GM21723 (cell line): ENCODE data around the gene SMDT1.
"Not testable (repeated sequence)": the region's sequence is repeated elsewhere in the genome, so short reads cannot be mapped to it uniquely, and the experiment has no call there.

Experiments used
- ATAC-seq: cut with Tn5 transposase; IDR thresholded peaks from one replicate; pipeline ENCODE4 v1.9.1; 2021; ENCODE audit warnings: mild to moderate bottlenecking, moderate library complexity; ENCODE audit not compliant: unreplicated experiment

The SMDT1 gene

DNA sequence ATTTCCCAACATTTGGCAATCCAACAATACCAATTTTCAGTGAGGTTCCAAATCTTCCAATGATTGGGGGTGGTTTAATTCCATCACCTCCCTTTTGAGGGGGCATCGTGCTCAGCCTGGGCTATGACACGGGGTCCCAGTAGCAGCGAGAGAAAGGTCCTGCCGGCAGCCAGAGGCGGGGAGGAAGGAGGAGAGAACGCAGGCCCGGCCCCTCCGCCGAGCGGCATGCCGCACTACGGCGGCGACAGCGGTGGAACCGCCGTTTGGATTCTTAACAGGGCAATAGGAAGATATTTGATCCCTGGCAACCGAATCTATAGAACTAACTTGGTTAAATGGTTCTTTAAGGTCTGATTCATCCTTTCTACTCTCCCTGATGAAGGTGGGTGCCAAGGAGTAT lies 29.3 kb downstream of the SMDT1 start:
- ATAC-seq = no peak

DNA sequence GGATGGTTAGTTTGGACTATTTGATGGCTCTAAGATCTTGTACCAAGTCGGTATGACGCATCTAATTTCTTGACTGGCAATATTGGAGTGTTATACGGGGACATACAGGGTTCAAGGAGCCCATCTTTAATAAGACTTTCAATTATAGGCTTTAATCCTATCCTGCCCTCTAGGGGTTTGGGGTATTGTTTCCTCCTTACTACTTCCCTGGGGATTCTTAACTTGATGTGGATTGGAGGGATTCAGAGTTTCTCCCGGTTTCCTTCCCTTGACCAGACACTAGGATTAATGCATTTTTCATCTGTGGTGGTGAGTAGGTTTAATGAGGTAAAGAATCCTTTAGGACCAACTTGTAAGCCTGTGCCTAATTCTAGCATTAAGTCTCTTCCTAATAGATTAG lies 32.3 kb downstream of the SMDT1 start:
- no peak for ATAC-seq

DNA sequence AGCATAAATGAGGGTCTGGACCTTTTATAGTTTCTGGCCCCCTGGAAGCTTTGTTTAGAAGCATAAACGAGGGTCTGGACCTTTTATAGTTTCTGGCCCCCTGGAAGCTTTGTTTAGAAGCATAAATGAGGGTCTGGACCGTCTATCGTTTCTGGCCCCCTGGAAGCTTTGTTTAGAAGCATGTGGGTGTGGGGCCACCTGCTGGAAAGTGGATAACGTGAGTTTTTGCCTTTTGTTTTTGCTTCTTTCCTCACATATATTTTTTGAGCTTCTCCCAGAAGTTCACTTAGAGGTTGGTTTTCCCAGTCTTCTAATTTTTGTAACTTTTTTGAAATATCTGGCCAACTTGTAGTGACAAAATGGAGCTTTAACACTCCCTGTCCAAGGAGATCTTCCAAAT lies 33.3 kb downstream of the SMDT1 start:
- not testable (repeated sequence) for ATAC-seq

DNA sequence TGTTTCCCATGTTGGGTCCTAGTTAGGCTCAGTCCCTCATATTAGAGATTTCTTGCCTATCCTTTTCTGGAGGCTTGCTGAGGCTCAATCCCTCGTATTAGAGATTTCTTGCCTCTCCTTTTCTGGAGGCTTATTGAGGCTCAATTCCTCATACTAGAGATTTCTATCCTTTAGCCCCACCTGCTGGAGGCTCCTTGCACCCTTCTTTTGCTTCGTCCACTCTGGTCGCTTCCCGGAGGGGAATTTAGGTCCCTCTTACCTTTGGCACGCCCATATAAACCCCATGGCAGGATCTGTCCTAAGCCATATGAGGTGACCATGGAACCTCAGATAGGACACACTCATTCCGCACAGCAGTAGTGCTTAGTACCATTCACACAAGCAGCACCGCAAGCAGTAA lies 35.2 kb downstream of the SMDT1 start:
- no peak for ATAC-seq

DNA sequence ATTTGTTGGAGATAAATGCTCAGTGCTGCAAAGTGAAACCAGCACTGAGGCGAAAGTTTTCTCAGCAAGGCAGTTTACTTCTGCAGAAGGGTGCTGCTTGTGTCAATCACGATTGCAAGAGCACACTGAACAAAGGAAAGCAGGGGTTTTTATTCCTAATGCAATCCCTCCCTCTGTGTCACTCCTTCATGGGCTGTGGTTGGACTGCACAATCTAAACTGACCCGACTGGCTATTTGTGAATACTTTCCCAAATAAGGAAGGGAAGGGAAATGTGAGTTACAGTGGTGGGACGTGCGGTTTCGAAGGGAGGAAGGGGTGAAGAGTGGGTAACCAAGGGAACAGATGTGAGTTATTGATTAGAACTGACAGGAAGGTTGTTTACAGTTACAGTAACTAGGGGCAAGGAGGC lies 35.9 kb downstream of the SMDT1 start:
- not testable (repeated sequence) for ATAC-seq

DNA sequence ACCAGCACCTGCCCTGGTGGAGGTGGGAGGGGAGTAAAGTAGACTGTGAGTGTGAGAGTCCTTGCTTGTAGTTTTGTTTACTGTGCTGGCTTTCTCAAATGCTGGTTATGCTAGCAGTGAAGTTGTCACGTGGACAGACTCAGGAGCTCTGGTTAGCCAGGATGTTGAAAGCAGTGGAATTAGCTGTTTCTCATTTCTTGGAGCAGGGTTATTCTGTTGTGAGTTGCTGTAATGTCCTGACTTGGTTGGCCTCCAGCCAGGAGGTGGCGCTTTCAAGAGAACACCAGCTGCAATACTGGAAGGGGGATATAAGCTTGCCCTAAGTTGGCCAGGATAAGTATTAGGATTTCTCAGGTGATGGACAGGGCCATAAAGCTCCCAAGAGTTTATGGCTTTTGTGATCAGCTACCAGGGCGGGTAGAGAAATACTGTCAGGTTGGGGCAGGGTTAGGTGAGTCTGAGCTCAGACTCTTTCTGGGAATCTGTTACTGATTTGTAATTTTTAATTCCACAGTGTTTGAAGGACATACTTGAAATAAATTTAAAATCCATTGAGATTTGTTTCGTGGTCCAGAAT lies 37.4 kb downstream of the SMDT1 start:
- no peak for ATAC-seq

DNA sequence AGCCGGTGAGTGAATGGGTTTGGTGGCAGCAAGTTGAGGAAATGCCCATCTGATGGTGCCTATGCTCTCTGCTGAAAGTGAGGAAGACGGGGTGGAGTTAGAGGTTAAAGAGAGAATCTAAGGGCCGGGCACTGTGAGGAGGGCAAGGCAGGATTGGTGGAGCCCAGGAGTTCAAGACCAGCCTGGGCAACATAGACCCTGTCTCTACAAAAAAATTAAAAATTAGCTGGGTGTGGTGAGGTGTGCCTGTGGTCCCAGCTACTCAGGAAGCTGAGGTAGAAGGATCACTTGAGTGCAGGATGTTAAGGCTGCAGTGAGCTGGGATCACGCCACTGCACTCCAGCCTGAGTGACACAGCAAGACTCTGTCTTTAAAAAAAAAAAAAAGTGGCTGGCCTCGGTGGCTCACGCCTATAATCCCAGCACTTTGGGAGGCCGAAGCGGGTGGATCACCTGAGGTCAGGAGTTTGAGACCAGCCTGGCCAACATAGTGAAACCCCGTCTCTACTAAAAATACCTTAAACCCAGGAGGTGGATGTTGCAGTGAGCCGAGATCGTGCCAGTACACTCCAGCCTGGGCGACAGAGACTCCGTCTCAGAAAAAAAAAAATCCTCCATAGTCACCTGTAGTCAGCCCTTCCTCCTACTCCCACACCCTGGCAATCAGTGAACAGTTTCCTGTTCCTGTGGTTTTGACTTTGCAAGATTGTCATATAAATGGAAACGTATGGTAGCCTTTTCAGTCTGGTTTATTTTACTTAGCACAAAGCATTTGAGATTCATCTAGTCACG lies 40.9 kb downstream of the SMDT1 start:
- ATAC-seq = not testable (repeated sequence)

DNA sequence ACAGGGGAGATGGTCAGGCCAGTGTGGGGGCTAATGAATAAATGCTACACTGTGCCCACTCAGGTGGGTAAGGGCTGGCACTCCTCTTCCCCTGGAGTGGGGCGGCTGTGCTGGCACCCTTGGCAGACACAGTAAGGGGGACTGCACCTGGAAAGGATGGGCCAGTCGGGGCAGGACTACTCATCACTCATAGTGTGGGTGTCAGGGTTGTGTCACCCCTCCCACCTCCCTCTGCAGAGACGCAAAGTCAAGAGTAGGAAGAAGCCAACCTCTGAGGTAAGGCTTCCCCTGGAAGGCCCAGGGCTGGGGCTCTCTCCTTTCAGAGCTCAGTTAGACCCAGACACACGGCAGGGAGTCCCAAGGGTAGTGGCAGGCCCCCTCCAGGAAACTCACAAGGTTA lies 44.0 kb downstream of the SMDT1 start:
- not testable (repeated sequence) for ATAC-seq

DNA sequence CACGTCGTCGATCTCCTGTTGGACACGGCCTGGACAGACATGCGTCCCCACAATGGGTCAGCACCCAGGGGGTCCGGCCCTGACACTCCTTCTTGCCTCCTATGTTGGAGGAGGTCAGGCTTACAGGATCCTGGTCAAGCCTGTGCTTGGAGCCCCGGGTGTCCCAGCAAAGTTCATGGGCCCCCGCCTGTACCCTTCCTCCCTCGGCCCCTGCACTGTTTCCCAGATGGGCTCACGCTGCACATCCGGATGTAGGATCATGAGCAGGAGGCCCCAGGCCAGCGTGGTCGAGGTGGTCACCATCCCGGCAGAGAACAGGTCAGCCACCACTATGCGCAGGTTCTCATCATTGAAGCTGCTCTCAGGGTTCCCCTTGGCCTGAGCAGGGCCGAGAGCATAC lies 48.1 kb downstream of the SMDT1 start:
- no peak for ATAC-seq

DNA sequence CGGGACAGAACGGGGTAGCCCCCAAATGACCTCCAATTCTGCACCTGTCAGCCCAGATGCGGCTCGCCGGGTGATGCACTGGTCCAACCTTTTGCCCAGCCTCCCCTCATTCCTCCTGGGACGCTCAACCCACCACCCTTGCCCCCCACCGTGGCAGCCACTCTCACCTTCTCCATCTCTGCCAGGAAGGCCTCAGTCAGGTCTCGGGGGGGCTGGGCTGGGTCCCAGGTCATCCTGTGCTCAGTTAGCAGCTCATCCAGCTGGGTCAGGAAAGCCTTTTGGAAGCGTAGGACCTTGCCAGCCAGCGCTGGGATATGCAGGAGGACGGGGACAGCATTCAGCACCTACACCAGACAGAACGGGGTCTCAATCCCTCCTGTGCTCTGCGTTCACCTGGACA lies 48.5 kb downstream of the SMDT1 start:
- ATAC-seq = not testable (repeated sequence)

DNA sequence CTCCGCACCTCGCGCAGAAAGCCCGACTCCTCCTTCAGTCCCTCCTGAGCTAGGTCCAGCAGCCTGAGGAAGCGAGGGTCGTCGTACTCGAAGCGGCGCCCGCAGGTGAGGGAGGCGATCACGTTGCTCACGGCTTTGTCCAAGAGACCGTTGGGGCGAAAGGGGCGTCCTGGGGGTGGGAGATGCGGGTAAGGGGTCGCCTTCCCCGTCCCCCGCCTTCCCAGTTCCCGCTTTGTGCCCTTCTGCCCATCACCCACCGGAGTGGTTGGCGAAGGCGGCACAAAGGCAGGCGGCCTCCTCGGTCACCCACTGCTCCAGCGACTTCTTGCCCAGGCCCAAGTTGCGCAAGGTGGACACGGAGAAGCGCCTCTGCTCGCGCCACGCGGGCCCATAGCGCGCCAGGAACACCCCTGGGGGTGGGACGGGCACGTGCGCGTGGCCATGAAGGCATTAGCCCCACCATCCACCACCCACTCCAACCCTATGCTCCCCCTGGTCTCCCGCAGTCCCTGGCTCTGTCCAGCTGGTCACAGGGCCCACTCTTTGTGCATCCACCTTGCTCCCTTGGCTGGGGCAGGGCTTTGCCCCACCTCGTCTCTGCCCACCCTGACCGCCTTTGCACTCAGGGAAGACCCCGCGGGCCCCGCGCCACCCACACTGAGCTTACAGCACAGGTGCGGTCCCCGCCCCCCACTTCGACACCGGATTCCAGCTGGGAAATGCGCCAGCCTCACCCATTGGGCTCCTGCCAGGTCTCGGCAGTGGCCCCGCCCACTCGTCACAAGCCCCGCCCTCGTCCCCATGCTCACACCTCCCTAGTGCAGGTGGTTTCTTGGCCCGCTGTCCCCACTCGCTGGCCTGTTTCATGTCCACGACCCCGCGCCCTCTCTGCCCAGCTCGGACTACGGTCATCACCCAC lies 49.5 kb downstream of the SMDT1 start:
- ATAC-seq = not testable (repeated sequence)

DNA sequence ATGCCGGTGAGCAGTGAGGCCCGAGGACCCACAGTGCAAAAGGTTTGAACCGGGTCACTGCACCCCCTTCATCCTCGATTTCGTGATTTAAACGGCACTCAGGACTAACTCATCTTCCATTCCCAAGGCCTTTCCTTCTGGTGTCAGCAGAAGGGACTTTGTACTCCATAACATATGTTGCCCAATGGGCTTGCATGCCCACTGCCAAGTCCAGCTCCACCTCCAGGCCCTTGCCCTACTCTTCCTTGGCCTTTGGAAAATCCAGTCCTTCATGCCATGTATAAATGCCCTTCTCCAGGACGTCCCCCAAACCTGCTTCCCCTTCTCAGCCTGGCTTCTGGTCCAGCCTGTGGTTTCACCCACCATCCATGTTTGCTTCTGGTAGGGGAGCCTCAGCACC lies 50.7 kb downstream of the SMDT1 start:
- ATAC-seq = not testable (repeated sequence)

DNA sequence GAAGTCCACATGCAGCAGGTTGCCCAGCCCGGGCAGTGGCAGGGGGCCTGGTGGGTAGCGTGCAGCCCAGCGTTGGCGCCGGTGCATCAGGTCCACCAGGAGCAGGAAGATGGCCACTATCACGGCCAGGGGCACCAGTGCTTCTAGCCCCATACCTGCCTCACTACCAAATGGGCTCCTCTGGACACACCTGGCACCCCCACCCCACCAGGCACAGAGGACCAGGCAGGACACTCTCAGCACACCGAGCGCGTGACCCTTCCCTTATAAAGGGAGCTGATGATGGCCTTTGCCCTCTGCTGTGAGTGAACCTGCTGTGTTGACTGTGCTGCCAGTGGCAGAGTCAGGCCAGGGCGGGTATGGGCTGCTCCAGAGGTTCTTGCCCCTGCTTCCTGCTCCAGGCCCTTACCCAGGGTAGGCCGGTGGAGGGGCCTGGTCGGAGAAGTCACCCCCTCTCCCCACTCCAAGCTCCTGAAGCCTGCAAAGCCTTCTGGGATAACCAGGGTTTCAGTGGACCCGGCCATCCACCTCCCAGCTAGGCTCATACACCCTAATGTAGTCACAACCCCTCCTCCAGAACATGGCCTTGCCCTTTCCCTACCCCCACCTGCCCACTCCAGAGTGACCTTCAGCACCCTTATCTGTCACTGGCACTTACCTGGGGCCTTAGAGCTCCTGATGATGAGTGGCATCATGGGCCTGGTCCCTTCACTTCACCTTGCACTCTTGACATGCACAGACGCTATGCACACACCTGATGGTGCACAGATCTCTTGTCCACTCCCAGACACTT lies 51.3 kb downstream of the SMDT1 start, which contains the start of gene CYP2D6:
Gene CYP2D6 (minus strand): TSS at position 172 of the 793 bp plus-strand sequence. CDS start 19 bp downstream, at position 153.
- ATAC-seq = not testable (repeated sequence)

DNA sequence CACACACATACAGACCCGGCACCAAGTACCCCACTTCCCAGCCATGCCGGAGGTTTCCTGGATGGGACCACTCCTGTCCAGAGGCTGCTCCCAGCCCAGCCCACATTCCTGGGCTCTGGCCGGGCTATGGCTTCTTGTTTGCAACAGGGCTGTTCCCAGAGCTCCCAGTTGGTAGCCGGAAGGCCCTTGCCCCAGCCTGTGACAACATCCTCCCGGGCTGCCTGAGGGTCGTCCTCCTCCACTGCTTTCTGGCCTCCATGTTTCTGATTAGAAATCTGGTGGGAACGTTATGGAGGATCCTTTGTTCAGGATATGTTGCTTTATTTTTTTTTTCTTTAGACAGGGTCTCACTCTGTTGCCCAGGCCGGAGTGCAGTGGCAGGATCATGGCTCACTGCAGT lies 52.1 kb downstream of the SMDT1 start:
- no peak for ATAC-seq

DNA sequence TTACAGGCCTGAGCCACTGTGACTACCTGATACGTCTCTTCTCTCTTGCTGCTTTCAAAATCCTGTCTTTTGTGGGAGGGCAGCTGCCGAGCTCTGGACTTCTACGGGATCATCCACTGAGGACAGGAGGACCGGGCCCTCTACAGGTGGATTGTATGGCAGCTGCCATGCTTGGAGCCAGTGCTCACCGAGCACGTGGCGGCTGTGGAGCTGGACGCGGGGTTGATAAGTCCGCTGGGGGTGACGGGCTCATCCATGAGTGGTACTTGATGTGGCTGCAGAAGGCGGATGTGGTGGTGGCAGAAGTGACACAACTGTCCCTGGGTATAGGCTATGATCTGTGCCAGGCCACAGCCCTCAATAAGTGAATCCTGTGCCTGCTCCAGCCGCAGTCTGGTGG lies 53.0 kb downstream of the SMDT1 start:
- ATAC-seq = no peak
